Panc1 (cell line): ENCODE results near the gene SNX18. TPM values are rescaled to one million over a fixed set of nuclear protein-coding genes. Genes with fewer than 3 reads are reported as not detected.

Experiments
- ATAC-seq: fragments of 200-7000 bp; cut with Tn5 transposase; 2 replicates; pipeline ENCODE4 v1.9.1; 2020; ENCODE audit warnings: mild to moderate bottlenecking, moderate library complexity
- BruUV-seq: library from RNA; stranded (reverse); fragments of 400-500 nt; replicated peaks from 2 replicates; lab custom pipeline; 2021; lab: Mats Ljungman, UMichigan
- CTCF ChIA-PET: fragments of 300-600 bp; sonication (Branson Sonifier 250); formaldehyde crosslinking; loops from one replicate; lab custom pipeline; 2022; ENCODE audit warnings: antibody characterized with exemption; lab: Charles Lee
- POLR2A ChIA-PET: fragments of 300-600 bp; sonication (Branson Sonifier 250); formaldehyde crosslinking; loops from one replicate; lab custom pipeline; 2022; ENCODE audit warnings: antibody characterized with exemption; lab: Charles Lee
- DNase-seq: peaks from one replicate; pipeline ENCODE4 v3.0.0-alpha.2; 2010; ENCODE audit warnings: low read depth, low spot score
- H3K27ac ChIP-seq: 2 replicates; pipeline ENCODE4 v1.5.1; 2011; ENCODE audit warnings: mild to moderate bottlenecking, low read length, inconsistent platforms
- H3K27me3 ChIP-seq: fragments of 200-500 bp; sonication (Bioruptor generic); 2 replicates; pipeline ENCODE4 v1.6.0; 2014; ENCODE audit warnings: low read length, inconsistent platforms; ENCODE audit not compliant: control insufficient read depth, insufficient read depth
- H3K36me3 ChIP-seq: fragments of 200-500 bp; sonication (Bioruptor generic); 2 replicates; pipeline ENCODE4 v1.5.1; 2014; ENCODE audit warnings: inconsistent platforms, mild to moderate bottlenecking, low read length, moderate library complexity; ENCODE audit not compliant: control insufficient read depth, insufficient read depth
- H3K4me1 ChIP-seq: 2 replicates; pipeline ENCODE4 v1.5.1; 2011; ENCODE audit warnings: inconsistent platforms, mild to moderate bottlenecking, low read length, moderate library complexity; ENCODE audit not compliant: control insufficient read depth, insufficient read depth
- H3K4me3 ChIP-seq, 2 experiments: 2 replicates each; pipeline ENCODE4 v1.5.1; 2011 to 2012; ENCODE audit warnings: low read depth in 2 of 2, low read length in 2 of 2, mild to moderate bottlenecking in 2 of 2, inconsistent platforms in 1 of 2, moderate library complexity in 1 of 2
- H3K9me3 ChIP-seq: fragments of 200-500 bp; sonication (Bioruptor generic); 2 replicates; pipeline ENCODE4 v1.5.1; 2014; ENCODE audit warnings: low read depth, mild to moderate bottlenecking, inconsistent platforms, low read length, moderate library complexity; ENCODE audit not compliant: control insufficient read depth, insufficient read depth
- POLR2AphosphoS5 ChIP-seq: IDR thresholded peaks from 2 replicates; pipeline ENCODE4 v1.6.1; 2012; ENCODE audit warnings: mild to moderate bottlenecking, low read depth, low read length, moderate library complexity
- SIN3A ChIP-seq: IDR thresholded peaks from 2 replicates; pipeline ENCODE4 v1.6.1; 2012; ENCODE audit warnings: low read depth, mild to moderate bottlenecking, low read length, moderate library complexity, borderline replicate concordance; ENCODE audit not compliant: insufficient read depth
- TCF7L2 ChIP-seq: IDR thresholded peaks from 2 replicates; pipeline ENCODE4 v1.6.1; 2011; ENCODE audit warnings: mild to moderate bottlenecking, low read depth, low read length, inconsistent platforms
- in situ Hi-C: cut with HindIII; loops from 2 replicates; pipeline ENCODE4 v1.10.0; 2016; ENCODE audit warnings: low sequenced_read_pairs, low pct_unique_long_range_greater_than_20kb
- intact Hi-C: fragments of 100-400 bp; cut with micrococcal nuclease; formaldehyde crosslinking; loops from one replicate; pipeline ENCODE4 v1.10.0; 2022; ENCODE audit not compliant: unreplicated experiment
- total RNA-seq: library from RNA; stranded (reverse); gene quantifications from one replicate; pipeline ENCODE4 v1.2.1, GENCODE V29; 2021; ENCODE audit not compliant: unreplicated experiment
- TF ChIP-seq, protein P1 (sequence below), 2 experiments: IDR thresholded peaks; 2 replicates each; pipeline ENCODE4 v1.6.1; 2011 to 2012; ENCODE audit warnings: low read depth in 2 of 2, control low read depth in 1 of 2, low read length in 1 of 2, mild to moderate bottlenecking in 1 of 2, moderate library complexity in 1 of 2; ENCODE audit not compliant: insufficient read depth in 1 of 2
- TF ChIP-seq, protein P2 (sequence below): fragments of 450-650 bp; IDR thresholded peaks from 2 replicates; pipeline ENCODE4 v1.5.1; 2017; ENCODE audit warnings: mild to moderate bottlenecking

The SNX18 gene
- total RNA-seq, 1 experiment from 2014 or later: 14.4 TPM

DNA sequence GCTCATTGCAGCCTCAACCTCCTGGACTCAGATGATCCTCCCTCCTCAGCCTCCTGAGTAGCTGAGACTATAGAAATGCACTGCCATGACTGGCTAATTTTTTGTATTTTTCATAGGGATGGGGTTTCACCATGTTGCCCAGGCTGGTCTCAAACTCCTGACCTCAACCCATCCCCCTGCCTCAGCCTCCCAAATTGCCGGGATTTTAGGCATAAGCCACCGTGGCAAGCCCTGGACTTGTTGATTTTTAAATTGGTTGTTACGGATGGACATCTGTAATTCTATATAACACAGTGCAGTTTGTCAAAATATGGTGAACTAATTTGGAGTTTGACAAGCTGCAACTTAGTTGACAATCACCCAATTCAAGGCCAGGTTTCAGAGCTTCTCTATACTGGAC lies 22.7 kb downstream of the SNX18 start:
- ATAC-seq (no peak), DNase-seq (no peak)
- Histone ChIP-seq H3K27ac (no peak overlapping the region), H3K4me1 (no peaks in the 10 kb centered on the region), H3K9me3 (no peaks in the 10 kb centered on the region), H3K4me3 (no peak overlapping the region), H3K36me3 (no peaks in the 10 kb centered on the region; the same call in 1 of the 2 replicates), H3K27me3 (no peaks in the 10 kb centered on the region)
- ChIA-PET CTCF (no interaction called here), POLR2A (no interaction called here)
- intact Hi-C loops: no loop called here
- TF ChIP-seq SIN3A (no peak), POLR2AphosphoS5 (no peak), TCF7L2 (no peak)
- TF ChIP-seq, protein P1, sequence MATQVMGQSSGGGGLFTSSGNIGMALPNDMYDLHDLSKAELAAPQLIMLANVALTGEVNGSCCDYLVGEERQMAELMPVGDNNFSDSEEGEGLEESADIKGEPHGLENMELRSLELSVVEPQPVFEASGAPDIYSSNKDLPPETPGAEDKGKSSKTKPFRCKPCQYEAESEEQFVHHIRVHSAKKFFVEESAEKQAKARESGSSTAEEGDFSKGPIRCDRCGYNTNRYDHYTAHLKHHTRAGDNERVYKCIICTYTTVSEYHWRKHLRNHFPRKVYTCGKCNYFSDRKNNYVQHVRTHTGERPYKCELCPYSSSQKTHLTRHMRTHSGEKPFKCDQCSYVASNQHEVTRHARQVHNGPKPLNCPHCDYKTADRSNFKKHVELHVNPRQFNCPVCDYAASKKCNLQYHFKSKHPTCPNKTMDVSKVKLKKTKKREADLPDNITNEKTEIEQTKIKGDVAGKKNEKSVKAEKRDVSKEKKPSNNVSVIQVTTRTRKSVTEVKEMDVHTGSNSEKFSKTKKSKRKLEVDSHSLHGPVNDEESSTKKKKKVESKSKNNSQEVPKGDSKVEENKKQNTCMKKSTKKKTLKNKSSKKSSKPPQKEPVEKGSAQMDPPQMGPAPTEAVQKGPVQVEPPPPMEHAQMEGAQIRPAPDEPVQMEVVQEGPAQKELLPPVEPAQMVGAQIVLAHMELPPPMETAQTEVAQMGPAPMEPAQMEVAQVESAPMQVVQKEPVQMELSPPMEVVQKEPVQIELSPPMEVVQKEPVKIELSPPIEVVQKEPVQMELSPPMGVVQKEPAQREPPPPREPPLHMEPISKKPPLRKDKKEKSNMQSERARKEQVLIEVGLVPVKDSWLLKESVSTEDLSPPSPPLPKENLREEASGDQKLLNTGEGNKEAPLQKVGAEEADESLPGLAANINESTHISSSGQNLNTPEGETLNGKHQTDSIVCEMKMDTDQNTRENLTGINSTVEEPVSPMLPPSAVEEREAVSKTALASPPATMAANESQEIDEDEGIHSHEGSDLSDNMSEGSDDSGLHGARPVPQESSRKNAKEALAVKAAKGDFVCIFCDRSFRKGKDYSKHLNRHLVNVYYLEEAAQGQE (IDR thresholded peaks at IDR 0.05; ENCODE audit: insufficient read depth in 1 of 2, low read depth in 2 of 2, low read length in 1 of 2): no peak
- TF ChIP-seq, protein P2, sequence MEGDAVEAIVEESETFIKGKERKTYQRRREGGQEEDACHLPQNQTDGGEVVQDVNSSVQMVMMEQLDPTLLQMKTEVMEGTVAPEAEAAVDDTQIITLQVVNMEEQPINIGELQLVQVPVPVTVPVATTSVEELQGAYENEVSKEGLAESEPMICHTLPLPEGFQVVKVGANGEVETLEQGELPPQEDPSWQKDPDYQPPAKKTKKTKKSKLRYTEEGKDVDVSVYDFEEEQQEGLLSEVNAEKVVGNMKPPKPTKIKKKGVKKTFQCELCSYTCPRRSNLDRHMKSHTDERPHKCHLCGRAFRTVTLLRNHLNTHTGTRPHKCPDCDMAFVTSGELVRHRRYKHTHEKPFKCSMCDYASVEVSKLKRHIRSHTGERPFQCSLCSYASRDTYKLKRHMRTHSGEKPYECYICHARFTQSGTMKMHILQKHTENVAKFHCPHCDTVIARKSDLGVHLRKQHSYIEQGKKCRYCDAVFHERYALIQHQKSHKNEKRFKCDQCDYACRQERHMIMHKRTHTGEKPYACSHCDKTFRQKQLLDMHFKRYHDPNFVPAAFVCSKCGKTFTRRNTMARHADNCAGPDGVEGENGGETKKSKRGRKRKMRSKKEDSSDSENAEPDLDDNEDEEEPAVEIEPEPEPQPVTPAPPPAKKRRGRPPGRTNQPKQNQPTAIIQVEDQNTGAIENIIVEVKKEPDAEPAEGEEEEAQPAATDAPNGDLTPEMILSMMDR: no peak
- BruUV-seq: no TSS peak
- in situ Hi-C loops: no loop called here

DNA sequence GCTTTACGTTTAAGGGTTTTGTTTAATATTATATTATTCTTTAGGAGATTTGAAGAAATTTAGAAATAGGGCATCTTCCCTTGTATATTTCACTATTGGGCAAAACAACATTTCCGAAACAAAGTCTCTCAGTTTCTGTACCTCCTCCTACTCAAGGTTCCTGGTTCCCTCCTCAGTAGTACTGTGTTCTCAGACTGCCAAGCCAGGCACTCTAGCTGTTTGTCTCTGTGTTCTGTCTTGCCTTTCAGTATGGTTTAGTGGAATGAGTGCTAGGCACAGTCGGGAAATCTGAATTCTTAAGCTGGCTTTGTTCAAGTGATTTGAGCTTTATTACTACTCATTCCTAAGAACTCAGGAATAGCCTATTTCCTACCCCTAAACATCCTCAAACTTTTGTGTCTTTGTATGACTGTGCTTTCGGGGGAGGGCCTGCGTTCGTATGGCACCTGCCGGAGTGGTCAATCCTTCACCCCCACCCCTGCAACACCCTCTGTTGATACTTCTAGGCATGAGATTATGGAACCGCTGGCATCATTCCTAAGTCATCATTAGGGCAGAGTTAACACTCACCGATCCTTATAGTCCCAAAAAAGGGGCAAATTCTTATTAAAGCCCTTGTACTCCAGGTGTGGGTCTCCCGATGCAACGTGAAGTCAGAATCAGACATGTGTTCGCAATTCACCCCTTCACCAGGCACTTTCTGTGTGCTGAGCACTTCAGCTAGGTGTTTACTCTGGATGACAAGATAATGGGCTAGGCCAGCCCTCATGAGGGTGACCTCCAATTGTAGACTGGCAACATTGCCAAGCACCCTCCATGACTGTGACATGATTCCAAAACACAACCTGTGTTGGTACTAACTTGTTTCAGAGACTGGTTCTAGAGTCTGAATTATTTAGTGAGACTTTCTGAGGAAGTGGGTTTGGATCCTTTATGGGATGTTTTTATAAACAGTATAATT lies 24.5 kb downstream of the SNX18 start:
- in situ Hi-C loops (no loop called here), intact Hi-C loops (no loop called here)
- ChIA-PET POLR2A (no interaction called here), CTCF (no interaction called here)
- BruUV-seq: no TSS peak
- TF ChIP-seq POLR2AphosphoS5 (no peak), TCF7L2 (no peak), SIN3A (no peak)
- TF ChIP-seq, protein P1 (IDR thresholded peaks at IDR 0.05; ENCODE audit: insufficient read depth in 1 of 2, low read depth in 2 of 2, low read length in 1 of 2): no peak
- Histone ChIP-seq H3K4me3 (no peak overlapping the region), H3K27ac (no peak overlapping the region), H3K36me3 (no peaks in the 10 kb centered on the region; the same call in 1 of the 2 replicates), H3K27me3 (no peaks in the 10 kb centered on the region), H3K4me1 (no peaks in the 10 kb centered on the region), H3K9me3 (no peaks in the 10 kb centered on the region)
- DNase-seq: no peak
- no peak for ATAC-seq
